Activated CD8-positive, alpha-beta memory T cell treated with anti-CD3 and anti-CD28 coated beads, Interleukin-2, amount 50 U/mL, for 24 hours (primary cell): ENCODE data around the gene TEAD1.

ENCODE experiments used
- DNase-seq: peaks from one replicate; pipeline ENCODE4 v3.0.0-alpha.2; 2020; ENCODE audit errors: extremely low read depth

Gene TEAD1

GRCh38 chr11:12707500-12707880 is 33.3 kb downstream of the TEAD1 start:
- DNase-seq: no peak

GRCh38 chr11:12711496-12711895 is 37.3 kb downstream of the TEAD1 start:
- no peak for DNase-seq

- no peak for DNase-seq
Observed at GRCh38 chr11:12712132-12712531, 37.9 kb downstream of the TEAD1 start.

GRCh38 chr11:12715131-12715530 is 40.9 kb downstream of the TEAD1 start:
- DNase-seq: no peak

GRCh38 chr11:12715941-12716340 is 41.7 kb downstream of the TEAD1 start:
- no peak for DNase-seq

- DNase-seq: no peak
Observed at GRCh38 chr11:12716816-12717215, 42.6 kb downstream of the TEAD1 start.

- DNase-seq: peak; percentile 13
Observed at GRCh38 chr11:12717851-12718291, 43.6 kb downstream of the TEAD1 start.

GRCh38 chr11:12719221-12719620 is 45.0 kb downstream of the TEAD1 start:
- DNase-seq: no peak

- no peak for DNase-seq
Observed at GRCh38 chr11:12721816-12722604, 47.8 kb downstream of the TEAD1 start.

GRCh38 chr11:12723421-12724300 is 49.4 kb downstream of the TEAD1 start:
- no peak for DNase-seq

- DNase-seq: no peak
Observed at GRCh38 chr11:12724301-12725054, 50.3 kb downstream of the TEAD1 start.

- no peak for DNase-seq
Observed at GRCh38 chr11:12725055-12725862, 51.0 kb downstream of the TEAD1 start.

- no peak for DNase-seq
Observed at GRCh38 chr11:12725863-12726682, 51.9 kb downstream of the TEAD1 start.

- no peak for DNase-seq
Observed at GRCh38 chr11:12727563-12728211, 53.5 kb downstream of the TEAD1 start.

- DNase-seq: no peak
Observed at GRCh38 chr11:12728417-12728816, 54.2 kb downstream of the TEAD1 start.

GRCh38 chr11:12729941-12730340 is 55.7 kb downstream of the TEAD1 start:
- no peak for DNase-seq

GRCh38 chr11:12731841-12732336 is 57.7 kb downstream of the TEAD1 start:
- no peak for DNase-seq

- no peak for DNase-seq
Observed at GRCh38 chr11:12733091-12733490, 58.9 kb downstream of the TEAD1 start.

- DNase-seq: no peak
Observed at GRCh38 chr11:12734625-12735024, 60.4 kb downstream of the TEAD1 start.

GRCh38 chr11:12735262-12735661 is 61.0 kb downstream of the TEAD1 start:
- DNase-seq: no peak
